NK-92 (cell line): ENCODE measurements around the gene NRXN2.

Experiments
- DNase-seq: peaks from one replicate; lab custom pipeline; 2025; ENCODE audit not compliant: unreplicated experiment; lab: John Stamatoyannopoulos, UW

NRXN2 gene

DNA sequence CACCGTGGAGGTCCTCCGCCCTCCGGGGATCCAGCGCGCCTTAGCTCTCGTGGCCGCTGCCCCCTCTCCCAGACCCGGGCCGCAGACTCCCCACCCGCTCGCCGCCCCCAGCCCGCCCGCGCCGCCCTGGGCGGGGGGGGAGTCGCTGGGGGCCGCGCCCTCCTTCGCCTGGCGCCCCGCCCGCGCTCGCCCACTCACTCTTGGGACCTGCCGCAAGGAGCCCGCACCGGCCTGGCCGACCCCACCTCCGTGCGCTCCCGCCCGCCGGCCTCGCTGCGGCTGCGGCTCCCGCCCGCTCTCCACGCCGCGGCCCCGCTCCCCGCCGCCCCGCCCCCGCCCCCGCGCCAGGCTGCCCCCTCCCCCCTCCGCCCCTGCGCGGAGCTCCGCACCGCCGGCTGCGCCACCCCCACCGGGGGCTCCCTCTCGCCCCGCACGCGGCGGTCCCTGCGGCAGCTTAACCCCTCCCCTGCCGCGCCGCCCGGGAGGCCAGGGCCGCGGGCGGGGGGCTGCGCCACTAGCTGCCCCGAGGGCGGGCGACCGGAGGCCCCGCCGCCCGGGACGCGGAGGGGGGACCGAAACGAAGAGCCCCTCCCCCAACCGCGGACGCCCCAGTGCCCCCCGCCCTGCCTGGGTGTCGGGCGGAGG lies 21.7 kb upstream of the NRXN2 start:
- no peak for DNase-seq

- DNase-seq, result no peak
Measured at GRCh38 chr11:64743591-64744543, 20.9 kb upstream of the NRXN2 start, which contains the start of gene RASGRP2. TSS of gene RASGRP2 (minus strand) at chr11:64744142. CDS start at chr11:64742866, 1,276 bp downstream.

DNA sequence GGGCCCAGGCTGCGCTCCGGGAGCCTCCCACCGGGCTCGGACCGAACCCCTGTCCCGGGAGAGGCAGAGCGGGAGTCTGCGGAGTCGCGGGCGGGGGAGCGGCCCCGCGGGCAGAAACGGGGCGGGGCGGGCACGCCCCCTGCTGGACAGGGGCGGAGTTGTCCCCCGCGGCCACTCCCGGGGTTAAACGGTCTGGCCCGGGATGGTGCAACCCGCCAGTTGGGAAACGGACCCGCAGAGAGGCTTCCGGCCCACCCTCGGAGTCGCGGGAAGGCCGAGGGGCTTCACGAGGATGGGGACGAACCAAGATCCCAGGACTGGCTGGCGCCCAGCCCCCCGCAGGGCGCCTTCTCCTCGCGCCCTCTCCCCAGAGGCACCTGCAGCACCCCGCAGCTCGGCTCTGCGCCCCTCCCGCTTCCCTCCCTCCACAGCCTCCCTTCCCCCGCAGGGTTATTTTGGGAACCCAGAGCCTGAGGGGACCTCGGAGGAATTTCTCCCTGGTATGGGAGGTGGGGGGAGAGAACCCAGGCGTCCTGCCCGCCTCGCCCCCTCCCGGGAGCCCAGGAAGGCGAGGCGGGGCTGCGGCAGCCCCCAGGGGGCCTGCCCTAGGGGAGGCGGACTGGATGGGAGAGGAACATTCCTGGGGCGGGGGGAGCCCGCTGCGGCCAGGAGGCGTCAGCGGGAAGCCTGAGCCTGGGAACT lies 20.0 kb upstream of the NRXN2 start:
- DNase-seq, result no peak

DNA sequence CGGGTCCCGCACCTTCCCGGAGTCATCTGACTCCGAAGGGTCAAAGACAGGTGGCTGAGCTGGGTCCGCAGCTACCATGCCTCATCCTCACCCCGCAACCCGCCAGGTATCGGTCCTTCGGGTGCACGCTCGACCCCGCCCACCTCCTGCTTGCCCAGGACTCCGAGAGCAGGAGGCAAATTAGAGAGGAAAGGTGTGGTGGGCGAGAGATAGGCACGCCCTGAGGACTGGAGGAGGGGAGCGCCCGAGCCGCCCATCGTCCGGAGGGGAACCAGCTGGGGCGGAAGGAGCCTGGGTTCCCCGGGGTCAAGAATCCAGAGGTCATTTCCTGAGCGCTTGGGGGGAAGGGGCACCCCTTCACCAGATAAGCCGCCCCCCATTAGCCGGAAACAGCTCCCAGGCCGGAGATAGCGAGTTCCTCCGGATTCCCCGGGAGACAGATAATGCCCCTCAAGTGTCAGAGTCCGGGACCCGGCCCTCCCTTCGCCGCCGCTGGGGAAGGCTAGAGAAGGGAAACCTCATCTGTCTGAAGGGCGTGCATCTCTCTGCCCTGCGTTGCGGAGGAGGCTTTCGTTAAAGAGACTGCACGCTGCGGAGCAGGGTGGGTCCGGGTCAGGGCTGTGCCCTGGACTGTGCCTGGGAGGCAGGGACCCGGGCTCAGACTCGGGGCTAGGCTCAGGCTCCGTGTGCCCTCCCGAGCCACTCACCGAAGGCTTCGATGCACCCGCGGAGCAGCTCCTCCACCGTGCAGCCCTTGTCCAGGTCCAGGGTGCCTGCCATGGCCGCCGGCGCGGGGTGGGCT lies 19.3 kb upstream of the NRXN2 start:
- no peak for DNase-seq

DNA sequence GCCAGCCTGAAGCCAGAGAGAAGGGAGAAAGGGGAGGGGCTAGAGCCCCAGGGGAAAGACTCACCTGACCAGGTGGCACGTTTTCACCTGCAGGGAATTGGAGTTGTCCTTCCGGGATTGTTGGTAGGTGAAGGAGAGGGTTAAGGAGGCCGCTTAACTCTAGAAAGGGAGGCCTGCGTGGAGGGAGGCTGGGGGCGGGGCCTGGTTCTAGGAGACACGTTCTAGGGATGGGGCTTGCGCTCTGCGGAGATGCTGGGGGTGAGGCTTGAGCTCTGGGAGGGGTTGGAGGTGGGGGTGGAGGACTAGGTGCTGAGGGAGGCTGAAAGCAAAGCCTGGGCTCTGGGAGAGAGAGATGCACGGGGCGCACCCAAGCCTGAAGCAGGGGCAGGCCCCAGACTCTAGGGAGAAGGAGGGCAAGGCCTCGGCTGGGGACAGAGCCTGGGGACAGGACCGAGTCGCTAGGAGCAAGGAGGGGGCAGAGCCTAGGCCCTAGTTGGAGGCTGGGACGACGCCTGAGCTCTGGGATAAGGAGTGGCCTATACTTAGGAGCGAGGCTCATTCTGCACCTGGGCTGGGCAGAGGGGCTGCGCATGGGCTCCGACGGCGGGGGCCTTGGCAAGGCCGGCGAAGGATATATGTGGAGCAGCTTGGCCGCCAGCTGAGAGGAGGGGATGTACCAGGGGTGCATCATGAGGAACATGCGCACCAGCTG lies 18.5 kb upstream of the NRXN2 start:
- DNase-seq, result no peak

GRCh38 chr11:64739871-64740270 lies 16.9 kb upstream of the NRXN2 start:
- DNase-seq, result no peak

- no peak for DNase-seq
Measured at GRCh38 chr11:64736654-64737053, 13.7 kb upstream of the NRXN2 start.

DNA sequence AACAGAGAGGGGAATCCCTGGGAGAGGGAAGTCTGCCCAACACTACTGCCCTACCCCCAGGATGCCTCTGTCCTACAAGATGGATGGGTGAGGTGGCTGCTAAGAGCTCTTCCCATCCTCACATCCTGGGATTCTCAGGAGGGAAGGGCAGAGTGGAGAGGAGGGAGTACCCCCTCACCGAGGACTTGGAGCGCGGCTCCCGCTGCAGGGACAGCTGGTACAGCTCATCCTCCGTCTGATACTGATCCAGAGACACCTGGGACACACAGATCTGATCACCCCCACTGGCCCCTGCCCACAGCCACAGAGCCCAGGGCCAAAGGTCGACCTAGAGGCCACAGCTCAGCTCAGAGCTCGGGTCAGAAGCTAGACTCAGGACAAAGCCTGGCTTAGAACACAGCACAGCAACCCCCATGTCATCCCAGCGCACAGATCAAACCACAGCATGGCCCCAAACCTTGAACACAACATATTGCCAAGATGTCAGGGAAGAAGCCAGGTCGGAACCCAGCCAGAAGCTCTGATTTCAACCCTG lies 12.8 kb upstream of the NRXN2 start:
- no peak for DNase-seq

GRCh38 chr11:64734811-64735724 lies 12.1 kb upstream of the NRXN2 start:
- no peak for DNase-seq

DNA sequence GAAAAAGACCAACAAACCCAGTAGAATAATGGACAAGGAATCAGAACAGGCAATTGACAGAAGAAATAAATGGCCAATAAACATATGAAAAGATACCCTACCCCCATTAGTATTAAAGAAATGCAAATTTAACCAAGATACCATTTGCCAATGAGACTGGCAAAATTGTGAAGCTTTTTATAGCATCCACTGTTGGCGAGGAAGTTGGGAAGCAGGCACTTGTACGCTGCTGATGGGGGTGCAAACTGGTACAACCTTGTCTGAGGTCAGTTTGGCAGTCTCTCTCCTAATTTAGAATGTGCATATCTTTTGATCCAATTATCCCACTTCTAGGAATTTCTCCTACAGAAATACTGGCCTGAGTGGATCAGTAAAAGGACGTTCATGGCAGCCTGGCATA lies 8.6 kb upstream of the NRXN2 start:
- DNase-seq, result no peak

DNA sequence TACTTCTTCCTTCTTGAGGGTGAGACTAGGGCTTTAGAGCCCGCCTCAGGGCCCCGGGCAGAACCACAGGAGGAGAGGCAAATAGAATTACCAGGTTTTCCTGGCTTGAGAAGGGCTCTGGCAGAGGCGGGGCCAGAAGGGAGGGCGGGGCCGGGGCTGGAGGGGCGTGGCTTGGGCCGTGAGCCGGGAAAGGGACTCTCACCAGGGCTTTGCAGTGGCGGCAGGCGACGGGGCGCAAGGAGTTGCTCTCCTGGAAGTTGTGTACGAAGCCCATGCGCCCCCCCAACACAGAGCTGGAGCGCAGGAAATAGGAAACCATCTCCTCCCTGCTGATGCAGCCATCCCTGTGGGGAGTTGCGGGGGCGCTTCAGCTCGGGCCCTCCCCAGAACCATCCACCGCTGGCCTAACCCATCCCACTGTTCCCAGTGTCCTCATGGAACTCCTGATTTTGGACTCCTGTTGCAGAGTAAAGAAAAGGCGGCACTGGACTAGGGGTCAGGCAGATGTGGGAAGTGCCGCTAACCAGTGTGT lies 6.9 kb upstream of the NRXN2 start:
- DNase-seq, result no peak

- no peak for DNase-seq
Measured at GRCh38 chr11:64728757-64729365, 5.9 kb upstream of the NRXN2 start.

DNA sequence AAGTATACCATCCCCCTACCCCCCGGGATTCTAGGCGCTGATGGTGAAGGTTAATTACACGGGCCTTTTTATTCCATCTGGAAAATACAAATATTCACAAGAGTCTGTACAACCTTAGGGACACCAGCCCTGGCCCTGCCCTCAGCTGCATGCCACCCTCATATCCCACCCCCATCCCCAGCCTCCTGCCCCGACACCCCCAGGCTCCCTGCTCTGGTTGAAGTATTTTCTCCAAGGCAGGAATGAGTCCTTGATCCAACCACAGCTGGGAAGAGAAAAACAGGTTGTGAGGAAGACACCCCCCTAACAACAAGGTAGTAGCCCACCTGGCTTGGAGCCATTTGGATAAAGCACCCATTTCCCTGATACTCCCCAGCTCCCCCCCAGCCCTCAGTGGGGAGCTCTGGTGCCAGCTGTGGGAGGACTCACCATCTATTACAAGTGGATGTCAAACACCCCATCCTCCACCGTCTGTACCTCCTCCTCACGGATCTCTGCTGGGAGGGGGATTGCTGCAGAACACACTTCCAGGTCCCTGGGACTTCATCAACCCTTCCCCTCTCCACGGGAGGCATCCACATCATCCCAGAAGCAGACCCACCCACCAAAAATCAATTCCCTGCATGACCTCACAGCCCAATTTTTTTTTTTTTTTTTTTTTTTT lies 4.0 kb upstream of the NRXN2 start:
- DNase-seq, result no peak

DNA sequence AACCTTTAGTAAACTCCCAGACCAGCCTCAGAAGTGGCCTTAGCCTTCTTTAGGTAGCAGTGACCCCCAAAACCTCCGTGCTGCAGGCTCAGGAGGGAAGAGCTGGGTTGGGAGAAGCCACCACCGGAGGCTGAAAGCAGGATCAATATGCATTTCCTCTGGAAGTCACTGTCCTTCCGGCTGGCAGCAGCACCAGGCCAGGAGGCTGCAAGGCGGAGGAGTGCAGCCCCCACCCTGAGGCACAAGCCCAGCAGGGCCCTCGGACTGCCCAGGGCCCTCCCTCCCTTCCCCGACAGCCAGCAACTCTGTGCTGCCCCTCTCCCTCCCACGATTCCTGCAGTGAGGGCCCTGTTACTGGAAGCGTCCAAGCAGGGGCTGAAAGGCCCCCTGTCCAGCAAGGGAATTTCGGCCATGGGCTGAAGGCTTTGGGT lies 3.2 kb upstream of the NRXN2 start:
- no peak for DNase-seq

DNA sequence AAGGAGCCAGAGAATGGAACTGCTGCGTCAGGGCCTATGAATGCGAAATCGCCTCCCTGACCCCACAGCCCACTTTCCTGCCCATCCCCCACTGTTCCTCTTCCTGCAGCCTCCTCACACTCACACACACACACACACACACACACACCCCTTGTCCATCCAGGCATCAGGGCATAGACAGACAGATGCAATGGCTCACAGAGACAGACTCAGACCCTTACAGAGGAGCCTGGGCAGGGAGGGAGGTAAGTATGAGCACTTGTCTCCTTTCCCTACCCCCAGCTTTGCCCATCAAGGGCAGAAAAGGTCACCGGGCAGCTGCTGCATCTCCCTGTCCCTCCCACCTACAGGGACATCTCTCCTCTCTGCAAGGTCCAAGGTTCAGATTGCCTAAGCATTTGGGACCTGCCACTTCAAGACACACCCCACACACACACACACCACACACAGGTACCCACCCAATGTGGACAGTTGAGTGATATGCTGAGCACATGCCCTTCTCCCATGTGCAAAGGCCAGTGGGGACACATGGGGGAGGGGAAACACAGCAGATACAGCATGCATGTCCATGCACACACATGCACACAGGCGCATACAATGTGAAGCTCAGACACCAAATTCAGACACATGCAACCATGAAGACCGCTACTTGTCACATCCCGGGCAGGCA lies 2.0 kb upstream of the NRXN2 start:
- DNase-seq, result no peak

- DNase-seq, result no peak
Measured at GRCh38 chr11:64723907-64724862, 1.2 kb upstream of the NRXN2 start.
